GM18520 (cell line): ENCODE data around the gene PDLIM5.

Experiments used
- ATAC-seq: cut with Tn5 transposase; IDR thresholded peaks from one replicate; pipeline ENCODE4 v1.9.1; 2021; ENCODE audit not compliant: unreplicated experiment

Gene PDLIM5

GRCh38 chr4:94420356-94420755 is 31.4 kb upstream of the PDLIM5 start:
- no peak for ATAC-seq

- ATAC-seq: no peak
These were observed 25.0 kb upstream of the PDLIM5 start for GRCh38 chr4:94426783-94427182.

DNA sequence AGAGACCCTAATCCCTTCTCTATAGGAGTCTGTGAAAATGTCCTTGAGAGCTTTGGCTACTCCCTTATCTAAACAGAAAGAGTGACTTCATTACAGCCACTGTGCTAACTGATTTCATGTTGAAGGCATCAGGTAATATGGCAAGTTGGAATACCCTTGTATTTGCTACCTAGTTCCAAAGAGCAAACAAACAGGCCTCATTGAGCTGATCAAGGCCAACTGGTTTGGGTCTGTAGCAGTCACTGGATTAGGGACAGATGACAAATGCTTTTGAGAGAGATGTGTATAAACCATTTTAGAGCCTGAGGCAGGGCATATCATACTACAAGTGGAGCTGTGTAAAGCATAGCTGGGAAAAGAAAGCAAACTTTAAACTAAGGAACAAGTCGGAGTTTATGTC is 22.9 kb upstream of the PDLIM5 start:
- no peak for ATAC-seq

- no peak for ATAC-seq
These were observed 21.3 kb upstream of the PDLIM5 start for GRCh38 chr4:94430406-94430805.

GRCh38 chr4:94431388-94431787 is 20.4 kb upstream of the PDLIM5 start:
- ATAC-seq: no peak

- ATAC-seq: no peak
These were observed 17.2 kb upstream of the PDLIM5 start for GRCh38 chr4:94434505-94434904.

- ATAC-seq: no peak
These were observed 15.9 kb upstream of the PDLIM5 start for GRCh38 chr4:94435874-94436273.

- ATAC-seq: no peak
These were observed 15.2 kb upstream of the PDLIM5 start for GRCh38 chr4:94436512-94436911.

DNA sequence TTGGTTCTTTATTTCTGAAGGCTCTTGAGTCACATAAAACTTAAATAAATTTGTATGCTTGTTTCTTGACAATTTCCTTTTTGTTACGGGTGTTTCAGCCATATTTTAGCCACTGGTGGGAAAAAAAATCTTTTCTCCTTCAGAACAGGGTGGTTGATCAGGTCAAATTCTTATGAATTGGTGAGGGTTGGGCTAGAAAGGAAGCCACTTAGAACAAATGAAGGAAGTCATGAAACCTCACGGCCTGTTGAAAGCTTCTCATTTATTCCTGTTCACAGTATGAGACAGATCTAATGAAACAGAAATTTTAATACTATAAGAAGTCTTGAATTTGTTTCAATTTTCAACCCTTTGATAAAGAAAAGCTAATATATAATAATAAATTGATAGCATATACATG is 12.1 kb upstream of the PDLIM5 start:
- no peak for ATAC-seq

DNA sequence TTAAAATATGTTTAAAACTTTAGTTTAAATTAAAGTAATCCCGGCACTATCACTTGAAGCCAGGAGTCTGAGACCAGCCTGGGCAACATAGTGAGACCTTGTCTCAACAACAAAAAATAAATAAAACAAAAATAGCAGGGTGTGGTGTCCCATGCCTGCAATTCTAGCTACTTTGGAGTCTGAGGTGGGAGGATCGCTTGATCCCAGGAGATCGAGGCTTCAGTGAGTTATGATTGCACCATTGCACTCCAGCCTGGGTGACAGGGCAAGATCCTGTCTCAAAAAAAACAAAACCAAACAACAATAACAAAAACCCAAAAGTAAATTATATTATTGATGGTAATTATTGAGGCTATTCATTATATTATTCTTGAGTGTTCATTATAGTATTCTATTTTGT is 9.9 kb upstream of the PDLIM5 start:
- ATAC-seq: no peak

GRCh38 chr4:94442251-94442650 is 9.5 kb upstream of the PDLIM5 start:
- ATAC-seq: no peak

DNA sequence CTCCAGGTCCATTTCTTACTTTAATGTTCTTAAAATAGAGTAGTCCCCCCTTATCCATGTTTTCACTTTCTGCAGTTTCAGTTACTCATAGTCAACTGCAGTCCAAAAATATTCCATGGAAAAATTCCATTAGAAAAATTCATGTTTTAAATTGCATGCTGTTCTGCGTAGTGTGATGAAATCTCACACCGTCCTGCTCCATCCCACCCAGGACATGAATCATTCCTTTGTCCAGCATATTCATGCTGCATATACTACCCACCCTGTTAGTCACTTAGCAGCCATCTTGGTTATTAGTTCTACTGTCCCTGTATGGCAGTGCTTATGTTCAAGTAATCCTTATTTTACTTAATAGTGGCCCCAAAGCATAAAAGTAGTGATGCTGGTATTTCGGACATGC is 5.4 kb upstream of the PDLIM5 start:
- no peak for ATAC-seq

DNA sequence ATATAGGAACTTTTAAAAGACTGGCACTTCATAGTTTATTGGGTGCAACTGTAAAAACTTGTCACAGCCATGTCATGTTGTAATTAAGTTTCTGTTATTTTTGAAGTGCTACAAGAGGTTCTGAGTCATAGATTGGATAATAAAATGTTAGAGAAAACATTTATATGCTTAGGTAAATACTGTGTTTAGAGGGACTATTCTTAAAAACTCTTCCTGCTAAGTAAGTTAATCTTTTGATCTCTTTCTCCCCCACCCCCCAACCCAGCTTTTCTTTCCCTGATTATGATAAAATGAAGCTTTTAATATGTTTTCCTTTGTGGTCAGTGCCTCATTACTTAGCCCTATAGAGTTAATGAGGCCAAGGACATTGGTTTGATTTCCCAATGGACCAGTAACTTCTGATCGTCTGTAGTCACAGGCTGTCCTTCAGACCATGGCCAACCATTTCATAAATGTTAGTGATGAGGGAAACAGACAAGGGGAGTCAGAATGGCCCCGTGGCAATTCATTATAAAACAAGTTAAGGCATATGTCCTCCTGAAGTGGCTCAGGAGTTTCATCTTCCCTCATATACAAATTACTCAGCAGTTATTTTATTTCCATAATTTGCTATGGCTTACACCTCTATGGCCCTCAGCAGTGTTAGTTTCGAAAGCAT is 3.9 kb upstream of the PDLIM5 start:
- no peak for ATAC-seq

GRCh38 chr4:94448815-94449375 is 2.8 kb upstream of the PDLIM5 start:
- ATAC-seq: no peak

DNA sequence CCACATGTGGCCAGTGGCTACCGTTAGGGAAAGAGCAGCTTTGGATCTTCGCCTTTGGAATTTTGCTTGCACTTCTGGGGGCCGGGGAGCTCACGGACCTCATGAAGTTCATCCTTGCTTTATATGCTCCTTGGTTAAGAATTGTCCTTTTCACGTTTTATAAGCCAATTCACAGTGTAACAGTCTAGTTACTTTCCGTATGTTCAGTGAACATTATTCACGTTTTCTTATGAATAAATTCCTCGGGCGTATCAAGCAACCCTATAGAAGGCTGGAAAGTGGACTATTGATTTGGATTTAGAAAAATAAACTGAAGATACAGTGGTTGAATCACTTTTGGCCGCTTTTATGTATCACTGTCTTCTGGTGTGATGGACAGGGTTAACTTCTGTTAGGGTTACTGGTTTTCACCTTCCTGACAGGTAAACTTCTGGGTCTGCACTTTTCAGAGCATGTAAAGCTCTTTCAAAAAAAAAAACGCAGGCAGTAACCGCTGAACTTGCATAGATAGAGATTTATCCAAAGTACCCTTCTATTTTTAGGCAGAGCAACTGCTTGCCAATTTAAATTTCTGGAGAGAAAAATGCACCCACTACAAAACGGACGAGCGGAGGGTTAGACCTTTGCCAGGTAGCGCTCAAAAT is 569 bp upstream of the PDLIM5 start:
- ATAC-seq: no peak

- ATAC-seq: no peak
These were observed 982 bp downstream of the PDLIM5 start for GRCh38 chr4:94452476-94453371.

DNA sequence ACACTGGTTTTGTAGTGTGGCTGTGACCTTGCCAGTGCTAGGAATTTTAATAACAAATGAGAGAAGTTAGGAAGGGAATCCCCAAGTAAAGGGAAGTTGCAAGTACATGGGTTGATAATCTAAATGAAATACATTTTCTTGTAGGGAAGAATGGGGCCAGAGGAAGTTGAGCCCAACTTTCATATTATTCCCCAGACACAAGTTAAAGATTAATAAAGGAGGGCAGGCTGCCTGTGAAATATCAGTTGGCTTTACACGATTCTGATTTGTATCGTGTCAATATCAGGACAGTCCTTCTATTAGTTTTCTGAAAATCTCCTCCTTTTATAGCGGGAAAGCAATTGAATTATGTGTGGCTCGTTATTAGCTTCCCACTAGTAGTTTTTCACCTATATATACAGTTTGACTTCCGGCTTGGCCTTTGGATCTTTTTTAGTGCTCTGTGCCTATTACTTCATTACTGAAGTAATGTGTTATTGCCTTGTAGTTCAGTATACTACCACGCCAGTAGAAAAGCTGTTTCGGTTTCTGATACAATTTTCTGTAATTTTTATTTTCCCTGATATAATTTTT is 1.7 kb downstream of the PDLIM5 start:
- ATAC-seq: no peak

- ATAC-seq: no peak
These were observed 2.7 kb downstream of the PDLIM5 start for GRCh38 chr4:94454405-94454804.

GRCh38 chr4:94455081-94455480 is 3.3 kb downstream of the PDLIM5 start:
- no peak for ATAC-seq

DNA sequence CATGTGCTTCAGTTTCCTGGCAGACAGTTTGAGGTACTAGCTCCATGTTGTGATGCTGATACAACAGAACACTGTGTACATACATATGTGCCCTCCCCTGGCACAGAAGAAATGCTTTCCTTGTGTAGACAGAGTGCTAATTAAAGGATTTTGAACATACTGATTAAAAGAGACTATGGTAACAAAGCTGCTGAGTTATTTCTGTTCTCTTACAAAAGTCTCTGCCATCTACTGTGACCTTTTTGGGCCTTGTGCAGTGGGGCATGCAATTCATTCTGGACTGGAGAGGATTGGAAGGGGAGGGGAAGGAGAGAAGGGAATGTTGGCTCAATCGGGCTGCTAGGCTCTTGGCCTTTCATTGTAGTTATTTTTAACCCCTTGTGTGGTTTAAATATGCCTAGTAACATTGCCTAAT is 6.0 kb downstream of the PDLIM5 start:
- no peak for ATAC-seq

DNA sequence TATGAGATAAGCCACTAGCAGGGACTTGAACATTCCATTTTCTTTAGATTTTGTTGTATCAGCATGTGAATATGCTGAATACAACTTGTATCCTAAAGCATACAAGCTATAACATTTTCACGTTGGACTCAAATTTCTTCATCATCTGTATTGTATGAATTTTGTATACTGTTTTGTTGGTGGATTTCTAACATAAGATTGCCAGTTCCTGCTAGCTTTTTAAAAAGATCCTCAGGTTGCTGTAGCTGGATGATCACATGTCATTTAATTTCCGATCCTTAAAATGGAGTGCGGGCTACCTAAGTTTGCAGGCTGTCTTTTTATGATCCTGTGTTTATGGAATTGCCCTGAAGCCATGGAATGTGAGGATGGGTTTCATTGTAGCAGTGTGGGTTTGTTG is 6.9 kb downstream of the PDLIM5 start:
- ATAC-seq: no peak
